HepG2 (cell line): Measurements from ENCODE around the gene LSR. TPM values are rescaled to one million over a fixed set of nuclear protein-coding genes. Genes with fewer than 3 reads are reported as not detected.

ENCODE experiments used
- CBX1 ChIP-seq: IDR thresholded peaks from one replicate; pipeline ENCODE4 v1.6.1; 2016; ENCODE audit warnings: antibody characterized with exemption, low read depth
- CENPT ChIP-seq: sonication (generic); formaldehyde crosslinking; IDR thresholded peaks from 2 replicates; pipeline ENCODE4 v1.8.0; 2022; ENCODE audit warnings: low read depth, mild to moderate bottlenecking, moderate library complexity, missing genetic modification reagents
- GTF3A ChIP-seq: sonication (generic); formaldehyde crosslinking; conservative IDR thresholded peaks from 2 replicates; pipeline ENCODE4 v1.4.0; 2020; ENCODE audit warnings: mild to moderate bottlenecking, missing genetic modification reagents
- GZF1 ChIP-seq: sonication (generic); formaldehyde crosslinking; IDR thresholded peaks from 2 replicates; pipeline ENCODE4 v1.5.1; 2020; ENCODE audit warnings: mild to moderate bottlenecking, missing genetic modification reagents
- KLF16 ChIP-seq, 2 experiments: sonication (generic) in 1 of 2; formaldehyde crosslinking in 1 of 2; IDR thresholded peaks; 2 replicates each; pipeline versions ENCODE4 v1.6.1 to v1.8.0; 2016 to 2023; ENCODE audit warnings: missing genetic modification reagents in 2 of 2, missing compliant biosample characterization in 1 of 2
- NPAS2 ChIP-seq: sonication (generic); formaldehyde crosslinking; IDR thresholded peaks from 2 replicates; pipeline ENCODE4 v1.8.0; 2022; ENCODE audit warnings: mild to moderate bottlenecking, missing genetic modification reagents, borderline replicate concordance
- POLR2AphosphoS2 ChIP-seq: IDR thresholded peaks from 2 replicates; pipeline ENCODE4 v1.6.1; 2011; ENCODE audit warnings: low read depth, low read length, improper control_type of control experiment
- RBAK ChIP-seq: sonication (generic); formaldehyde crosslinking; IDR thresholded peaks from 2 replicates; pipeline ENCODE4 v1.5.1; 2020; ENCODE audit warnings: mild to moderate bottlenecking, missing genetic modification reagents
- SNRNP70 ChIP-seq: fragments of 200-400 bp; formaldehyde crosslinking; IDR thresholded peaks from 2 replicates; pipeline ENCODE4 v1.6.1; 2017; ENCODE audit warnings: mild to moderate bottlenecking, low read depth, low read length, moderate library complexity
- TCF12 ChIP-seq, 2 experiments: fragments of 450-650 bp in 1 of 2; sonication (generic) in 1 of 2; formaldehyde crosslinking in 1 of 2; IDR thresholded peaks; 2 replicates each; pipeline versions ENCODE4 v1.6.1 to v1.8.0; 2017 to 2022; ENCODE audit warnings: antibody characterized with exemption in 1 of 2, mild to moderate bottlenecking in 1 of 2, missing genetic modification reagents in 1 of 2, moderate library complexity in 1 of 2
- U2AF2 ChIP-seq: fragments of 200-400 bp; formaldehyde crosslinking; IDR thresholded peaks from 2 replicates; pipeline ENCODE4 v1.6.1; 2017; ENCODE audit warnings: low read depth, mild to moderate bottlenecking, low read length
- YY1 ChIP-seq: IDR thresholded peaks from 2 replicates; pipeline ENCODE4 v1.6.1; 2011; ENCODE audit warnings: low read length, low read depth, moderate library complexity, mild to moderate bottlenecking; ENCODE audit not compliant: insufficient read depth, insufficient replicate concordance
- ZNF136 ChIP-seq: sonication (generic); formaldehyde crosslinking; IDR thresholded peaks from 2 replicates; pipeline ENCODE4 v1.8.1; 2022; ENCODE audit warnings: low read depth, mild to moderate bottlenecking, moderate library complexity, missing genetic modification reagents
- ZNF331 ChIP-seq: sonication (generic); formaldehyde crosslinking; IDR thresholded peaks from 2 replicates; pipeline ENCODE4 v1.4.0; 2020; ENCODE audit warnings: missing genetic modification reagents
- ZNF614 ChIP-seq: IDR thresholded peaks from 2 replicates; pipeline ENCODE4 v1.6.1; 2018; ENCODE audit warnings: missing biosample characterization, missing genetic modification reagents, inconsistent platforms, borderline replicate concordance
- ZNF674 ChIP-seq: sonication (generic); formaldehyde crosslinking; IDR thresholded peaks from 2 replicates; pipeline ENCODE4 v1.5.0; 2020; ENCODE audit warnings: low read depth, mild to moderate bottlenecking, missing genetic modification reagents
- ZNF7 ChIP-seq: IDR thresholded peaks from 2 replicates; pipeline ENCODE4 v1.6.1; 2016; ENCODE audit warnings: missing biosample characterization, missing genetic modification reagents
- polyA plus RNA-seq, 8 experiments: library from polyadenylated mRNA; depleted of rRNA in 3 of 8; stranded (reverse) in 7 of 8; unstranded in 1 of 8; fragments of >200 nt; fragmentation: Illumina TruSeq in 4 of 8; extraction: Trizol in 4 of 8; gene quantifications; 2 replicates each; pipeline versions ENCODE4 v1.2.1 to v1.2.3, GENCODE V29; 2011 to 2016; ENCODE audit warnings: low read depth in 4 of 8, missing spikeins in 1 of 8, mixed read lengths in 1 of 8; ENCODE audit not compliant: insufficient read depth in 1 of 8
- total RNA-seq, 5 experiments: library from RNA; depleted of rRNA; stranded (reverse); fragments of >200 nt; fragmentation: Illumina TruSeq; extraction: Trizol; gene quantifications; 2 replicates each; pipeline ENCODE4 v1.2.3, GENCODE V29; 2016; ENCODE audit warnings: low read depth in 1 of 5
- TF ChIP-seq, protein P1 (sequence below): sonication (generic); formaldehyde crosslinking; IDR thresholded peaks from 2 replicates; pipeline ENCODE4 v1.9.0; 2021; ENCODE audit warnings: mild to moderate bottlenecking, missing genetic modification reagents

The LSR gene
- total and polyA plus RNA-seq, 2 of the 13 experiments (the other 11 are each of a cell fraction or from before 2014, with no cell fraction given), result 29.2 to 79.2 TPM

DNA sequence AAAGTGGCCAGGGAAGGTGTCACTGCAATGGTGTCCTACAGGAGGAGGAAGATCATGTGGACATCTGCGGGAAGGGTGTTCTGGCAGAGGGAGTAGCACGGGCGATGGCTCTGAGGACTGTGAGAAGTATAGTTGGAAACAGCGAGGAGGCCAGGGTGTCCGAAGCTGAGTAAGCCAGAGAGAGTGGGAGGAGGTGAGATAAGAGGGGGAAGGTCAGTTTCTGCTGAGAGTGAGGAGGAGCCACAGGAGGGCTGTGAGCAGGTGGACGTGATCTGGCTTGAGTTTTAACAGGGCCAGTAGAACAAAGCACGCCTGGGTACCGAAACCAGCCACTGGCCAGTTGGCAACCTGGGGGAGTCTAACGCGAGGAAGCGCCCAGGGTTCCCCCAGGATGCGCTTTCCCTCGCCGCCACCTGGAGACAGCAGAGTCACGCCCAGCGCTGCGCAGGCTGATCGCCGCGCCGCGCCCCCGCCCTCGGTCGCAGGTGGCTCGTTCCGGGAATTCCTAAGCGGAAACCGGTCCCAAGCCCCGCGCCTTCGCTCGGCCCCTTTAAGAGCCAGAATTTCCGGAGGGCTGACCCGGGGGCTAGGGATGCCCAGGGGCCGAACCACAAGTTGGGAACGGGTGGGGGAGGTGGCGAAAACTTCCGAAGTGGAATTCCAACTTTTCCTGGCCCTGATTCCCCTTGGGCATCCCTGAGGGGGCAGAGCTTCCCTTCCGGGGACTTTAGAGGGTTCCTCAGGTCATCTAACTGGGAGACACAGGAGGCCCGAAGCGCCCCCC lies 1.1 kb upstream of the LSR start (continued):
- TF ChIP-seq, protein P1, sequence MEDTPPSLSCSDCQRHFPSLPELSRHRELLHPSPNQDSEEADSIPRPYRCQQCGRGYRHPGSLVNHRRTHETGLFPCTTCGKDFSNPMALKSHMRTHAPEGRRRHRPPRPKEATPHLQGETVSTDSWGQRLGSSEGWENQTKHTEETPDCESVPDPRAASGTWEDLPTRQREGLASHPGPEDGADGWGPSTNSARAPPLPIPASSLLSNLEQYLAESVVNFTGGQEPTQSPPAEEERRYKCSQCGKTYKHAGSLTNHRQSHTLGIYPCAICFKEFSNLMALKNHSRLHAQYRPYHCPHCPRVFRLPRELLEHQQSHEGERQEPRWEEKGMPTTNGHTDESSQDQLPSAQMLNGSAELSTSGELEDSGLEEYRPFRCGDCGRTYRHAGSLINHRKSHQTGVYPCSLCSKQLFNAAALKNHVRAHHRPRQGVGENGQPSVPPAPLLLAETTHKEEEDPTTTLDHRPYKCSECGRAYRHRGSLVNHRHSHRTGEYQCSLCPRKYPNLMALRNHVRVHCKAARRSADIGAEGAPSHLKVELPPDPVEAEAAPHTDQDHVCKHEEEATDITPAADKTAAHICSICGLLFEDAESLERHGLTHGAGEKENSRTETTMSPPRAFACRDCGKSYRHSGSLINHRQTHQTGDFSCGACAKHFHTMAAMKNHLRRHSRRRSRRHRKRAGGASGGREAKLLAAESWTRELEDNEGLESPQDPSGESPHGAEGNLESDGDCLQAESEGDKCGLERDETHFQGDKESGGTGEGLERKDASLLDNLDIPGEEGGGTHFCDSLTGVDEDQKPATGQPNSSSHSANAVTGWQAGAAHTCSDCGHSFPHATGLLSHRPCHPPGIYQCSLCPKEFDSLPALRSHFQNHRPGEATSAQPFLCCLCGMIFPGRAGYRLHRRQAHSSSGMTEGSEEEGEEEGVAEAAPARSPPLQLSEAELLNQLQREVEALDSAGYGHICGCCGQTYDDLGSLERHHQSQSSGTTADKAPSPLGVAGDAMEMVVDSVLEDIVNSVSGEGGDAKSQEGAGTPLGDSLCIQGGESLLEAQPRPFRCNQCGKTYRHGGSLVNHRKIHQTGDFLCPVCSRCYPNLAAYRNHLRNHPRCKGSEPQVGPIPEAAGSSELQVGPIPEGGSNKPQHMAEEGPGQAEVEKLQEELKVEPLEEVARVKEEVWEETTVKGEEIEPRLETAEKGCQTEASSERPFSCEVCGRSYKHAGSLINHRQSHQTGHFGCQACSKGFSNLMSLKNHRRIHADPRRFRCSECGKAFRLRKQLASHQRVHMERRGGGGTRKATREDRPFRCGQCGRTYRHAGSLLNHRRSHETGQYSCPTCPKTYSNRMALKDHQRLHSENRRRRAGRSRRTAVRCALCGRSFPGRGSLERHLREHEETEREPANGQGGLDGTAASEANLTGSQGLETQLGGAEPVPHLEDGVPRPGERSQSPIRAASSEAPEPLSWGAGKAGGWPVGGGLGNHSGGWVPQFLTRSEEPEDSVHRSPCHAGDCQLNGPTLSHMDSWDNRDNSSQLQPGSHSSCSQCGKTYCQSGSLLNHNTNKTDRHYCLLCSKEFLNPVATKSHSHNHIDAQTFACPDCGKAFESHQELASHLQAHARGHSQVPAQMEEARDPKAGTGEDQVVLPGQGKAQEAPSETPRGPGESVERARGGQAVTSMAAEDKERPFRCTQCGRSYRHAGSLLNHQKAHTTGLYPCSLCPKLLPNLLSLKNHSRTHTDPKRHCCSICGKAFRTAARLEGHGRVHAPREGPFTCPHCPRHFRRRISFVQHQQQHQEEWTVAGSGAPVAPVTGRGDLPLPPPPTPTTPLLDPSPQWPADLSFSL, result no peak
- TF ChIP-seq YY1 (peak; percentile 39), KLF16 (CRISPR knock-in tag; IDR thresholded peaks at IDR 0.05) (no peak), TCF12 (IDR thresholded peaks at IDR 0.05) (no peak), TCF12 (CRISPR knock-in tag; IDR thresholded peaks at IDR 0.05) (0 out of 2 replicates have a peak, but pooled peaks have one; percentile 21), ZNF136 (CRISPR knock-in tag) (no peak), CBX1 (no peak), CENPT (no peak), ZNF614 (CRISPR knock-in tag) (no peak), ZNF331 (CRISPR knock-in tag) (no peak), U2AF2 (no peak), GTF3A (CRISPR knock-in tag) (no peak; the same call in 1 of the 2 replicates), ZNF7 (no peak), ZNF674 (CRISPR knock-in tag) (no peak), NPAS2 (no peak), SNRNP70 (no peak), GZF1 (no peak), RBAK (CRISPR knock-in tag) (no peak), POLR2AphosphoS2 (no peak)
